GM19099 (cell line): ENCODE results near the gene NAAA.

Experiments
- POLR2A ChIP-seq: IDR thresholded peaks from 3 replicates; pipeline ENCODE4 v1.6.1; 2011; ENCODE audit warnings: low read depth; ENCODE audit not compliant: insufficient read length; ENCODE audit errors: extremely low read depth

The NAAA gene

GRCh38 chr4:75886104-75886503 lies 54.7 kb downstream of the NAAA start:
- no peak for TF ChIP-seq POLR2A

GRCh38 chr4:75881476-75881875 lies 59.3 kb downstream of the NAAA start:
- TF ChIP-seq POLR2A = no peak

- no peak for TF ChIP-seq POLR2A
These were observed 60.5 kb downstream of the NAAA start for GRCh38 chr4:75880278-75880677.

- TF ChIP-seq POLR2A = no peak
These were observed 62.5 kb downstream of the NAAA start for GRCh38 chr4:75878246-75878756.

GRCh38 chr4:75876218-75876617 lies 64.6 kb downstream of the NAAA start:
- TF ChIP-seq POLR2A = no peak

GRCh38 chr4:75869100-75869499 lies 71.7 kb downstream of the NAAA start:
- no peak for TF ChIP-seq POLR2A

- TF ChIP-seq POLR2A = no peak
These were observed 73.7 kb downstream of the NAAA start for GRCh38 chr4:75867130-75867529.
